HG03175 (cell line): Measurements from ENCODE around the gene FAM20C.

Source experiments
- ATAC-seq: cut with Tn5 transposase; IDR thresholded peaks from one replicate; pipeline ENCODE4 v1.9.1; 2021; ENCODE audit warnings: mild to moderate bottlenecking, moderate library complexity; ENCODE audit not compliant: unreplicated experiment

The FAM20C gene

DNA sequence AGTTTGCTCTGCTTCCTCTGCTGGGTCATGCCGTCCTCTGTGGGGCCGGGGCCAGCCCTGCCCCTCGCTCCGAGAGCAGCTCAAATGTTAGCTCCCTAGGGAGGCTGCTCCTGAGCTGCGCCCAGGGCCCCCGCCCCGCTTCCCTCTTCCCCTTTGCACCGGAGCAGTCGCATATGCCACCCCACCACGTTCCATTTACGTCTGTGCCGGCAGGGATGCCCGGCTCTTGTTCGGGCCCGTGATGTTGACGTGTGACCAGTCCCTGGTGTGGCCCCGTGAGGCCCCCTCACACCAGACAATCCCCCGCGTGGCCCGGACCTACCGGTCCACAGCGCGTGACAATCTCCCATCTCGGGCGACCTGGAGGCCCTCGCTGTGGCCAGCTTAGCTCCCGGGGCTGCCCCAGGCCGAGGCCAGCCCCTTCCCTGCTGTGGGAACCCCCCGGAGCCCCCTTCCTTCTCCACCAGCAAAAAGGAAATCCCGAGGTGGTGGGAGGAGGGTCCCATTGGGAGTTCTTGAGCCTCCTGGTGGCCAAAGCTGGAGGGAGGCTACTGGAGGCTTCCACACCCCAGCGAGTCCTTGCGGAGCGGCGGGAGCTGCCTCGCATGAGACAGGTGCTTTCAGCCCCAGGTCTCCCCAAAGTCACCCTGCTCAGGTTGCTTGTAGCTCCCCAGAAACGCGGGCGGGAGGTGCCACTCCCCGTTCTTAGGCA is 15.2 kb downstream of the FAM20C start:
- ATAC-seq: no peak

DNA sequence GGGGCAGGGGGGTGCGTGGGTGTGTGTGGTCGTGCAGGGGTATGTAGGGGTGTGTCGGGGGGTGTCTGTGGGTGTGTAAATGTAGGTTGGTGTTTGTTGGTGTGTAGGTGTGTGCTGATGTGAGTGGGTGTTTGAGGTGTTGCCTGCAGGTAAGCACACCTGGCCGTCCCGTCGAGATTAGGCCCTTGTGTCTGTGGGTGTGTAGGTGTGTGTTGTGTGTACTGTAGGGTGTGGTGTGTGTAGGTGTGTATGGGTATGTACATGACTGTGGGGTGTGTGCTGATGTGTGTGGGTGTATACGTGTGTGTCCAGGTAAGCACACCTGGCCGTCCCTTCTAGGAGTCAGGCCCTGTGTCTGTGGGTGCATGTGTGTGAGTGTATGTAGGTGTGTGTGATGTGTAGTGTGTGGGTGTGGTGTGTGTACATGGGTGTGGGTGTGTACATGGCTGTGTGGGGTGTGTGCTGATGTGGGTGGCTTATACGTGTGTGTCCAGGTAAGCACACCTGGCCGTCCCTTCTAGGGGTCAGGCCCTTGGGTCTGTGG is 15.8 kb downstream of the FAM20C start:
- ATAC-seq: no peak

DNA sequence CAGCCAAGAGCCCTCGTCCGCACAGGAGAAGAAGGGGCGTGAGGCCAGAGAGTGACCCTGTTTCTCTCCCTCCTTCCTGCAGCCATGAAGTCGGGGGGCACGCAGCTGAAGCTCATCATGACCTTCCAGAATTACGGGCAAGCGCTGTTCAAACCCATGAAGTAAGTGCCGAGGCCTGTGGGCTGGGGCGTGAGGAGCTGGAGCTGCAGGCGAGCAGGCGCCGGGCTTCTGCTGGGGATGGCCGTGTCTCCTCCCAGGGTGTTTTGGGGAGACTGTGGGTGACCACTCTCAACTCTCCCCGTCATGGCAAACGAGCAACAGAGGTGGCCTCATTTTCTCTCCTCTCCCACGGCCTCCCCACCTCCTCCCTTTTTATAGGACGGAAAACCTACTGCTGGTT is 16.4 kb downstream of the FAM20C start:
- ATAC-seq: no peak

DNA sequence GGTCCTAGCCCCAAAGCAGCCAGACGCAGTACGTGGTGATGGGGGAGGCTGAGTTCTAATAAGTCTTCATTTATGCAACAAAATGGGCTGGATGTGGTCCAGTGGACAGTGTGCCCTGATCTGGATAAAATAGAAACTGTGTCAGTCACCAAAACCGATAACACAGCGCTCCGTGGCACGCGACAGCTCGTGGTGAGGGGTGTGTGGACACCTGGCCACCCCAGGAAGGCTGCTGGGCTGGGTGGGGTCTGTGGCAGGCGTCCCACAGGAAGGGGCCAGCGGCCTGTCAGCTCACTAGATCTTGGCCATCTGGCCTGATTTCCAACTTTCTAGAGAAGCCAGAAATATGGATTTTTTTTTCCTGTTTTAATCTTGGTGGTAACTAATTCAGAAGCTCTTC is 17.0 kb downstream of the FAM20C start:
- ATAC-seq: no peak

DNA sequence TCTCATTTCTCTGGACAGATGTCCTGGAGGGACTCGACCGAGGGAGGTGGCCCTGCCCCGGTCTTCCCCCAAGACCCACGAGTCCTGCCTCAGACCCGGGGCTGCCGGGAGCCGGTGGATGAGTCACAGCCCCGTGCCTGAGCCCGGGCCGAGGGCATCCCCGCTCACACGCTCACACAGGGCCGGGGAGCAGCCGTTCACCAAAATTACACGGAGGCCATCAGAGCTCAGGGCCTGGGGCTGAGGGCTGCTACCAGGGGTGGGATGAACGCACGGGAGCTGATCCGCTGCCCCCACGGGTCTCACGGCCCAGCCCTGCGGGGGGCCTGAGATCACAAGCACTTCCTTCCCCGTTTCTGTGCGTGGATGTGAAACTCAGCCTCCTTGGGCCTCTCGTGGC is 17.5 kb downstream of the FAM20C start:
- no peak for ATAC-seq

DNA sequence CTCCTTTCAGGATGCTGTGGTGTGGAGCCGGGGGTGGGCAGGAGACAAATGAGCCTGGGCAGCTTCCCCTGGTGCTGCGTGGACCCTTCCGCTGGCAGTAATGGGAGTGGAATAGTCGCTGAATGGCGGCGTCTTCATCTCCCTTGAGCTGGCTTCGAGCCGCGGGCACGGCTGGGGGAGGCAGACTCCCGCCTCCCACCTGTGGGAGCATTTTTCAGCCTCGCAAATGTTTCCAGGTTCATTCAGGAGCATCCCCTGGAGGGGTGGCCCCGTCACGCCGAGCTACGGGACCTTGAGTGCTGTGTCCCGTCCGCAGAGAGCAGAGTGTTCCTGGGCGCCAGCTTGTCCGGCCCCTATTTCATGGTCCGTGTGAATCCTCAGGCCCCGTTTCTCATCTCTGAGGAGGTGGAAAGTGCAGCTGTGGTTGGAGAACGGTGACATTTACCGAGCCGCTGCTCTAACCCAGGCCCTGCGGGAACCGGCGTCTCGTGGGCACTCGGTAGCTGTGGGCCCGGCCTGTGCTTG is 18.1 kb downstream of the FAM20C start:
- no peak for ATAC-seq

DNA sequence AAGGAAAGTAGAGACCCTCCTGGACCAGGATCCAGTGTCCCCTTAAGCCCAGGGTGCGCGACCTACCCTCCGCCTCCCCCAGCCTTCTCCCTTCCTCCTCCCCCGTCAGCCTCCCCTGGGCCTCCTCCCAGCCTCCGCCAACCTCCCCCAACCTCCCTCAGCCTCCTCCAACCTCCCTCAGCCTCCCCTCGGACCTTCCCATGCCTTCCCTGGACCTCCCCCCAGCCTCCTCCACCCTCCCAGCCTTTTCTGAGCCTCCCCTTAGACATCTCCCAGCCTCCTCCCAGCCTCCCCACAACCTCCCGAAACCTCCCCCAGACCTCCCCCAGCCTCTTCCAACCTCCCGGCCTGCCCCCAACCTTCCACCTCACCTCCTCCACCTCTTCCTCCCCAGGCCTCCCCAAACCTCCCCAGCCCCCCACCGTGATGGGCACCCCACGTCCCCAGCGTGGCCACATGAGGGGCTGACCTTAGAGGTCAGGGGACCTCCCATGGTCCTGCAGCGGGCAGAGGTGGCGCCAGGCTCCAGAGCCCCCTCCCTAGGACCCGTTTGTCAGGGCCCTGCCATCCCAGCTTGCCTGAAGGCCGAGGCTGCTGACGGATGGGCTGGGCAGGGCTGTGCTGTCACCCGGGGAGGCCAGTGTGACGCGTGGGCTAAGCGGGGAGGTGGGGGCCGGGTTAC is 18.8 kb downstream of the FAM20C start:
- ATAC-seq: no peak

DNA sequence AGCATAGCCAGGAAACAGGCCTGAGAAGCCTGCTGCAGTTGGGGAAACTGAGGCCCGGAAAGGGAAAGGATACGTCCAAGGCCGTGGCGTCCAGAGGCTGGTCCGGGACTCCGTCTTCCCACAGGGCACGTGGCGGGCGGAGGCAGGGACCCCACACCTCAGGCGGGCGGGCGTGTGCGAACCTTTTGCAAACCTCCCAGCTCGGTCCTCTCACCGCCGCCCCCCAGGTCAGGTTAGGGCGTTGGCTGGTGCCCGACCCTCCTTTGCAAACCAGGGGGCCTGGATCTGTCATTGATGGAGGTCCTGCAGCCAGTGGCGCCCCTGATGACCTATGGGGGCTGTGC is 19.3 kb downstream of the FAM20C start:
- ATAC-seq: no peak

DNA sequence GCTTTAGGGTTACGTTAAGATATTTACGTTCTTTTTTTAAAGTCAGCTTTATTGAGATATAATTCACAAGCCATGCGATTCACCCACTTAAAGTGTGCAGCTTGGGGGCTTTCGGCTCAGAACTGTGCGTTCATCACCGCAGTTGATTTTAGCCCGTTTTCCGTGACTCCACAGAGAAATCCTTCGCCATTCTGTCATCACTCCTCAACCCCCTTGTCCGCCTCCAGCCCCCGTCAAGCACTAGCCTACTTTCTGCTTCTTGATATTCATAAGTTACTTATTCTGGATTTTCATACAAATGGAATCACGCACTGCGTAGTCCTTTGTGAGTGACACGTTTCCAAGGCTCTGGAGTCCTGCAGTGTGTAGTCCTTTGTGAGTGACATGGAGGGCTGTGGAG is 20.4 kb downstream of the FAM20C start:
- no peak for ATAC-seq

DNA sequence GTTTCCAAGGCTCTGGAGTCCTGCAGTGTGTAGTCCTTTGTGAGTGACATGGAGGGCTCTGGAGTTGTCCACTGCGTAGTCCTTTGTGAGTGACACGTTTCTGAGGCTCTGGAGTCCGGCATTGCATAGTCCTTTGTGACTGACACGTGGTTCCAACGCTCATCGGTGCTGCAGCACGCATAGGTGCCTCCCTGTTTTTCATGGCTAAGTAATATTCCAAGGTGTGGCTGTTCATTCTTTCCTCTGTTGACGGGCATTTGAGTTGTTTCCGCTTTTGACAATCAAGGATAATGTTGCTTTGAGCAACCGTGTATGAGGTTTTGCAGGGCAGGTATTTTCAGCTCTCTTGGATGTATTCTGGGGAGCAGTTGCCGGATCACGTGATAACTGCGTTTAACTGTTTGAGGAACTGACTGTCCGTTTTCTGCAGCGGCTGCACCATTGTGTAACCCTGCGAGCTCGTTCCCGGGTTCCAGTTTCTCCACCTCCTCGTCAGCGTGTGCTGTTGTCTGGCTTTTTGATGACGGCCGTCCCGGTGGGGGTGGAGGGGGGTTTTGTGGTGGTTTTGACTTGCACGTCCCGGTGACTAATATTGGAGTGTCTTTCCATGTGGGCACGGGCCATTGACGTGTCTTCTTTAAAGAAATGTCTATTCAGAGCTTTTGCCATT is 21.1 kb downstream of the FAM20C start:
- no peak for ATAC-seq

DNA sequence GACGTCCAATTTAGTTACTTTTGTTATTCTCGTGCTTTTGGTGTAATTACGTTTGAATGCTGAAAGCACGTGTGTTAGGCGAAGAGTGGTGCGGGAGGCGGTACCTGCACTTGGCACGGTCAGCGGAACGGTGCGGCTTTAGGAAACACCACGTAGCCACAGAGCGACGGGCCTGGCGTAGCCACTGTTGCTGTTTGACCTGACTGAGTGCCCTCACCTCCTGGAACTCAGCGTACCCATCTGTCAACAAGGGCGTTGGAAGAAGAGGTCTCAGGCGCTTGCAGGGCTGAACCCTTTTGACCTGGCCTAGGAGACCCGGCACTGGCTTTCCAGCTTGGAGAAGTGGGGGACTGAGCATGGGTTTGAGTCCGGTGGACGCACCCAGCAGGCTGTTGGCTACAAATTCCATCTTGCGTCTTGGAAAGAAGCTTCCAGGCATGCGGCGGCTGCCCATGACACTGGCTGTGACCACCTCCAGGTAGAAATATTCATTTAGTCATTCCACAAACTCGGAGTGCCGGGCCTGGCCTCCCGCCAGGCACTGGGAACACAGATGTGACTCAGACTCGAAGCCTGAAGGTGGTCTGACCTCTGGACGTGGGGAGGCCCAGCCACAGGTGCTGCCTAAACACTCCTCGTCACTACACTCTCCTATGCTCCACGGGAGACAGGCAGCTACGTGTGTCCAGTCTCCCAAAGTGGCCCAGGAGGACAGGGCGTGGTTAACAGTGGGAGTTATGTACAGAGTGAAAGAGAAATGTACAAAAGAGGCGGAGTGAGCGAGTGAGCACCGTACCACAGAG is 22.2 kb downstream of the FAM20C start:
- no peak for ATAC-seq

DNA sequence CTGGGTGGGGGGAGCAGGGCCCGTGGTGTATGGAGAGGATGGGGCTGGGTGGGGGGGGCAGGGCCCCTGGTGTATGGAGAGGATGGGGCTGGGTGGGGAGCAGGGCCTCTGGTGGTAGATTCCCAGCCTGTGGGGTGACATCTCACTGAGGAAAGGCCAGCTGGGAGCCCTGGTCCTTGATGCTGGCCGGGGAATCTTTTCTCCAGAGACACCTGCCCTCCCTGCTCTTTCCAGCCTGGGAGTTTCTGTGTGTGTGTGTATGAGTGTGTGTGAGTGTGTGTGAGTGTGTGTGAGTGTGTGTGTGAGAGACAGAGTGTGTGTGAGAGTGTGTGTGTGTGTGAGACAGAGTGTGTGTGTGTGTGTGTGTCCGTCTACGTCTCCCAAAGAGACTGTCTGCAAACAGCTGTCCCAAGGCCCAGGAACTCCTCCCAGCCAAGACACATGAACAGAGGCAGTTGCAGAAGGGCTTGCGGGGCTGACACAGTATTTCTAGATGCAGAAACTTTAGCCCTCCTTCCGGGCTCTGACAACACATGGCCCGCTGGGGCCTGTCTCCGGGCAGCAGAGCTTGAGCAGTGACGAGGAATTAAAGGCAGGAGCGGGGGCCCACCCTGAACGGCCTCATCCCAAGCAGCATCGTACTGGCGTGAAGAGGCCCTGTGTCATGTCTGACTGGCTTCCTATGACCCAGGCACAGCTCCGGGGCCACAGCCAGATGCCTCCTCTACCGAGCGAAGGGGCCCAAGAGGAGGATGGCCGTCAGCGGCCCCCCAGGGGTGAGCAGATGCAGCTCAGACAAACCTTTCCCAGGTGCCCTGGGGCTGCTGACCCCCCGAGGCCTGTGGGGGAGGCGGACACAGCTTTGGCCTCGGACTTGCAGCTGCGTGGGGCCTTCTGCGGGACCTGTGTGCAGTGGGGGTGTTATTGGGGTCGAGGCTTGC is 24.3 kb downstream of the FAM20C start:
- no peak for ATAC-seq

DNA sequence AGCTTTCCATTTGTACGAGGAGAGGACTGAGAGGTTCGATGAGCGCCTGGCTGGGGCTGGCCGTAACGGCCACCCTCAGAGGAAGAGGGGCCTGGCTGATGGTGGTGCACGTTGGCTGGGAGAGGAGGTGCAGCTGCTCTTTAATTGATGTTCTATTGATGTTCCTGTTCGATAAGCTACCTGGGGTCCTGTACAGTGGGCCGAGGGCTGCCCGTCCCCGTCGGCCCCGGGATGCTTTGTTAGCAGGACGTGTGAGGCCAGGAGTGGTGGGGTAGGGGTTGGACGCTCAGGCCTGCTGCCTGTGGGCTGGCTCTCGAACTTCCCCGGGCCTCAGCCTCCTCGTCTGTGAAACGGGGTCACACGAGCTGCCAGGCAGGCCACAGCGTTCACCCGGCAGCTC is 25.4 kb downstream of the FAM20C start:
- ATAC-seq: no peak

DNA sequence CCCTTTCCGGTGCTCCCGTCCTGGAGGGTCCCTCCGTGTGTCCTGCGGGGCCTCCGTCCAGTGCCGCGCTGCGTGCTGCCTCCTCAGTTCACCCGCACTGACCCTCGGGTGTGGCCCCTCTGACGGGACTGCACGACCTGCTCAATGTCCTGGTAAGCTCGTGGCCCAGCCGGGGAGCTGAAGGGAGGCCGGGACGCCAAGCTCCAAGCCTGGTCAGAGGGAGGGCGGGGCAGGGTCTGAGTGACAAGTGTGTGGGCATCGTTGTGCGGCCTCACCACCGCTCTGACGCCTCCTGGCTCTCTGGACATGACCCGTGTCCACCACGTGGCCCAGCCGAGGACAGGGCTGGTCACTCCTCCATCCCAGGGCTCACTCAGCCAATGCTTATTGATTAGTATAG is 25.9 kb downstream of the FAM20C start:
- no peak for ATAC-seq

DNA sequence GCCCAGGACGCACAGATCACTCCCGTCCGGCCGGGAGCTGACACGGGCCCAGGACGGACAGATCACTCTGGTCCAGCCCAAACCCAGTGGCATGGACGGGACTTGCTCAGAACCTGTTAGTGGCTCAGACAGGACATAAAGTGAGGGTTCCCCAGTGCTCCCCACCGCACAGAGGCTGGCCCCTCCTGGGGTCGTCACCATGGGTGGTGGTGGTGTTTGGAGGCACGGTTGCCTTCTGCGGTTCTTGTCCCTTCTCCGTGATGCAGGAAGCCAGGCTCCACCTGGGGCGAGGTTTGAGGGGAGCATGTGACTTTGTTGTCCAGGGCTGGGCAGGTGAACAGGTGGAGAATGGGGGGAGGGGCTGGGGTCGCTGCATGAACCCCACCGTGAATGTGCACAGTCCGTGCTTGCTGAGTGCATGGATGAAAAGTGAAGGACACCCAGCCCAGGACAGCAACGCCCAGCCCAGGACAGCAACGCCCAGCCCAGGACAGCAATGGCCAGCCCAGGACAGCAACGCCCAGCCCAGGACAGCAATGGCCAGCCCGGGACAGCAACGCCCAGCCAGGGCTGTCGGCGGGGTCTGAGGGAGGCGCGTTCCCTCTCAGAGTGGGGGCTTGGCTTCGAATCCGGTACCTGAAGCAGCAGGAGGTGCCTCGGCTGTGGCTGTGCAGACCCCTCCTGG is 26.7 kb downstream of the FAM20C start:
- ATAC-seq: no peak

DNA sequence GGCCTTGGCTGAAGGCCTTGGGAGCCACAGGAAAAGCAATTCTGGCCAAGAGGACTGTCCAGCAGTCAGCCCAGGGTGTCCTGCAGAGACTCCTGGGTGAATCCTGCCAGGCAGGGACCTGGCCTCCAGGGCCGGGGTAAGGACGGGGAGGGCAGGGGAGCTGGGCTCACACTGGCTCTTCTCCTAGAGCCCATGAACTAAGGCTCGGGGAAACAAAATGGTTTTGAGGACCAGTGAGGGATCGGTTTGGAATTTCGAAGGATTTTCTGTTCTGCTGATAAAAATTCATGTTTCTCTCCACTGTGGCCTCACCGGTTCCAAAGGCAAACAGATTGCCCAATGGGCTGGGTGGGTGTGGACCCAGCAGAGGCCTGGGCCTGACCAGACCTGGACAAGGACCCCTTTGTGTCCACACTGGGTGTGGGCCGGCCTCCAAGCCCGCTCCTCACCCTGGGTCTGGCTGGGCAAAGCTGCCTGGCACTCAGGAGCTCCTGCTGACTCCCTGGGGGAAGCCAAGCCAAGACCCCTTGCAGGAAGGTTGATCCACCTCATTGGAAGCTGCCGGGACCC is 27.3 kb downstream of the FAM20C start:
- ATAC-seq: no peak

DNA sequence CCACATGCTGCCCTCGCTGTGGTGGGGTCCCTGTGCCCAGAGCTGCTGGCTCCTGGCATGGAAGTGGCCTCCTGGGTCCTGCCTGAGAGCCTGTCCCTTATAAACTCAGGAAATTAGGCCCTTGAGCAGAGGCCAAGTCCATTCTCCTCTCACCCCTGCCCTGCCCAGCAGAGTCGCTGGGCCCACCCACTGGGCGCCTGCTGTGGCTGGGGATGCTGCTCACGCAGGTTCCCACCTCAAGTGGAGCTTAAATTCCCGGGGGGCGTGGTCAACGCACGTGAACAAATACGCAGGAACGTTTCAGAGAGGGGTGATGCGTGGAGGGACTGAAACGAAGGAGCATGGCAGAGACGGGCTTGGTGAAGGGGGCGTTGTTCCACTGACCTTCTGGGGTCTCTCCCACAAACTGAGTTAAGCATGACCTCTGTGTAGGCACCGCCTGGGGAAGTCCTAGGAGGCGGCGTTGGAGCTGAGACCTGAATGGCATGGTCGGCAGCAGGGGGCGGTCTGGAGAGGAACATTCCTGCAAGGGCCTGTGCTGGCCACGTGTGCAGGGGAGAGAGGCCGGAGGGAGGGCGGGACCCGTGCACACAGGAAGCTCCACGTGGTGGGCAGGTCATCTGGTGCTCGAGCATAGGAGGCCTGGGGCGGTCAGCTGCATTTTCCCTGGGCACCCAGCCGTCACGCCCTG is 27.9 kb downstream of the FAM20C start:
- ATAC-seq: no peak

DNA sequence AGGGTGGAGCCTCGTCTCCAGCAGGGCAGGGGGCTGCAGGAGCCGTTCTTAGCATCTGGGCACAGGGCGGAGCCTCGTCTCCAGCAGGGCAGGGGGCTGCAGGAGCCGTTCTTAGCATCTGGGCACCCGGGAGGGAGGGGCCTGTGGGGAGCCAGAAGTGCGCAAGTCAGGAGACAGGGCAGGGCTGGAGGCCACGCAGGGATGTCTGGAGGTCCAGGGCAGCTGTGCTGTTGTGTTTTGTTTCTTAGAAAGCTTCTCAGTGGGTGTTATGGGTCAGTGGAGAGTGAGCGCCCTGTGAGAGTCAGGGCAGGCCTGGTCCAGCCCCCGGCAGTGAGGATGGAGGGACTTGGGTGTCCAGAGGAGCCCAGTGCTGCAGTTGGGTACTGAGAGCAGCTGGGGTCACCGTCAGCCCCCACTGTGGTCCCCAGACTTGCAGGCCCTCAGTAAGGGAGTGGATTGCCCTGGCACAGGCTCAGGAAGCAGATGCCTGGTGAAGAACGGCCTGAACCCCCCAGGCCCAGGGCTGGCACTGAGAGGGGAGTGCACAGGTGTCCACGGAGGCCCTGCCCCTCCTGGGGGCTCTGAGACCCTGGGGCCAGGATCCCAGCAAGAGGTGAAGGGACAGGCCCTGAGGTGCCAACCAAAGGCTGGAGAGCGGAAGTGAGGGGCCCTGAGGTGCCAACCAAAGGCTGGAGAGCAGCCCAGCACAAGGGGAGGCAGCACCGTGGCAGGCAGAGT is 29.8 kb downstream of the FAM20C start:
- no peak for ATAC-seq
